SU-DHL-6 (cell line): ENCODE measurements around the gene EYA2.

ENCODE experiments used
- H2AFZ ChIP-seq: fragments of 200-600 bp; sonication (generic); 2 replicates; pipeline ENCODE4 v1.6.1; 2014; ENCODE audit warnings: low read depth, mild to moderate bottlenecking, moderate library complexity, mixed read lengths, antibody characterized with exemption, low read length; ENCODE audit not compliant: severe bottlenecking
- H3F3A ChIP-seq: fragments of 200-600 bp; shearing (Covaris generic); 2 replicates; pipeline ENCODE4 v1.6.0; 2016; ENCODE audit warnings: antibody characterized with exemption, mild to moderate bottlenecking; ENCODE audit not compliant: insufficient read depth
- H3K27ac ChIP-seq: fragments of 200-600 bp; sonication (generic); 2 replicates; pipeline ENCODE4 v1.5.1; 2016; ENCODE audit warnings: low read depth, mild to moderate bottlenecking, low read length, moderate library complexity, mixed read lengths
- H3K27me3 ChIP-seq: fragments of 200-600 bp; sonication (generic), shearing (Covaris generic); 2 replicates; pipeline ENCODE4 v1.6.0; 2014; ENCODE audit warnings: mild to moderate bottlenecking, low read length
- H3K36me3 ChIP-seq: fragments of 200-600 bp; sonication (generic); 2 replicates; pipeline ENCODE4 v1.6.1; 2014; ENCODE audit warnings: mild to moderate bottlenecking, low read length, mixed read lengths
- H3K4me2 ChIP-seq: fragments of 300-600, 200-600 bp; shearing (Covaris generic), sonication (generic); 2 replicates; pipeline ENCODE4 v1.6.0; 2014; ENCODE audit warnings: low read length, low read depth, mild to moderate bottlenecking; ENCODE audit not compliant: poor library complexity, severe bottlenecking
- H3K4me3 ChIP-seq: fragments of 200-600 bp; sonication (generic); 2 replicates; pipeline ENCODE4 v1.5.1; 2014; ENCODE audit warnings: antibody characterized with exemption, low read length, mild to moderate bottlenecking, mixed read lengths; ENCODE audit not compliant: insufficient read depth, poor library complexity, severe bottlenecking
- H3K79me2 ChIP-seq: fragments of 200-600 bp; sonication (generic); 2 replicates; pipeline ENCODE4 v1.6.1; 2014; ENCODE audit warnings: mild to moderate bottlenecking, low read length, moderate library complexity; ENCODE audit not compliant: insufficient read depth
- H3K9ac ChIP-seq: fragments of 200-600 bp; sonication (generic); 2 replicates; pipeline ENCODE4 v1.7.0; 2014; ENCODE audit warnings: mild to moderate bottlenecking, low read length
- H3K9me2 ChIP-seq: fragments of 200-600 bp; sonication (generic); replicated peaks from 2 replicates; pipeline ENCODE4 v1.6.1; 2014; ENCODE audit warnings: low read length; ENCODE audit not compliant: insufficient read depth
- H3K9me3 ChIP-seq: fragments of 200-600 bp; sonication (generic); 2 replicates; pipeline ENCODE4 v1.6.1; 2014; ENCODE audit warnings: low read length, mixed read lengths; ENCODE audit not compliant: insufficient read depth
- H4K20me1 ChIP-seq: fragments of 200-600 bp; sonication (generic); 2 replicates; pipeline ENCODE4 v1.6.1; 2014; ENCODE audit warnings: low read depth, mild to moderate bottlenecking, antibody characterized with exemption, low read length, moderate library complexity, mixed read lengths
- EZH2phosphoT487 ChIP-seq: fragments of 200-600 bp; sonication (generic), shearing (Covaris generic); conservative IDR thresholded peaks from 2 replicates; pipeline ENCODE4 v1.6.1; 2018; ENCODE audit warnings: mild to moderate bottlenecking, antibody characterized with exemption, low read length, moderate library complexity, mixed read lengths
- TF ChIP-seq, protein P1 (sequence below): fragments of 200-600 bp; sonication (generic); IDR thresholded peaks from one replicate; pipeline ENCODE4 v1.5.1; 2017; ENCODE audit warnings: antibody characterized with exemption, mild to moderate bottlenecking, low read length, moderate library complexity; ENCODE audit not compliant: insufficient read depth, poor library complexity, severe bottlenecking

EYA2 gene

DNA sequence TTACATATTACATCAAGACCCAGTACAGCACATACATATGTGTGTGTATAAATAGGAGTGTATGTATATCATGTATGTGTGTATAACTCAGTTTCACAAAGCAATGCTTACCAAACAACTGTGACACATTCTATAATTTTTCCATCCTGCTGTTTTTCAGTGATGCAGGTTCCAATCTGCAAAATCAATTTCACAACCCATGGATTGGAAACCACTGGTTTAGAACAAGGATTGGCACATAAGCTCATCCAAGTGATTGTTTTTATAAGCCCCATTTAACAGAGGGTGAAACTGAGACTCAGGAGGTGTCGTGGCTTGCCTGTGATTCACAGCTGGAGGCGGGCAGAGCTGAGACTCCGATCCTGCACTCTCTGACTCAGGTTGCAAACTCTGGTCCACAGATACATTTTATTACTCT, 303.6 kb downstream of the EYA2 start:
- H3F3A ChIP-seq = no peaks in the 10 kb centered on the region
- no peak overlapping the region for H3K4me2 ChIP-seq
- no peaks in the 10 kb centered on the region for H3K36me3 ChIP-seq
- no peak overlapping the region for H2AFZ ChIP-seq
- H3K27ac ChIP-seq = no peak overlapping the region
- TF ChIP-seq EZH2phosphoT487 = no peak
- TF ChIP-seq, protein P1, sequence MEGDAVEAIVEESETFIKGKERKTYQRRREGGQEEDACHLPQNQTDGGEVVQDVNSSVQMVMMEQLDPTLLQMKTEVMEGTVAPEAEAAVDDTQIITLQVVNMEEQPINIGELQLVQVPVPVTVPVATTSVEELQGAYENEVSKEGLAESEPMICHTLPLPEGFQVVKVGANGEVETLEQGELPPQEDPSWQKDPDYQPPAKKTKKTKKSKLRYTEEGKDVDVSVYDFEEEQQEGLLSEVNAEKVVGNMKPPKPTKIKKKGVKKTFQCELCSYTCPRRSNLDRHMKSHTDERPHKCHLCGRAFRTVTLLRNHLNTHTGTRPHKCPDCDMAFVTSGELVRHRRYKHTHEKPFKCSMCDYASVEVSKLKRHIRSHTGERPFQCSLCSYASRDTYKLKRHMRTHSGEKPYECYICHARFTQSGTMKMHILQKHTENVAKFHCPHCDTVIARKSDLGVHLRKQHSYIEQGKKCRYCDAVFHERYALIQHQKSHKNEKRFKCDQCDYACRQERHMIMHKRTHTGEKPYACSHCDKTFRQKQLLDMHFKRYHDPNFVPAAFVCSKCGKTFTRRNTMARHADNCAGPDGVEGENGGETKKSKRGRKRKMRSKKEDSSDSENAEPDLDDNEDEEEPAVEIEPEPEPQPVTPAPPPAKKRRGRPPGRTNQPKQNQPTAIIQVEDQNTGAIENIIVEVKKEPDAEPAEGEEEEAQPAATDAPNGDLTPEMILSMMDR = no peak
- H3K4me3 ChIP-seq = no peak overlapping the region
- H3K79me2 ChIP-seq = no peaks in the 10 kb centered on the region
- no peaks in the 10 kb centered on the region for H3K27me3 ChIP-seq
- H3K9me2 ChIP-seq = no peaks in the 10 kb centered on the region
- H4K20me1 ChIP-seq = no peaks in the 10 kb centered on the region
- no peak overlapping the region for H3K9ac ChIP-seq
- no peaks in the 10 kb centered on the region for H3K9me3 ChIP-seq

DNA sequence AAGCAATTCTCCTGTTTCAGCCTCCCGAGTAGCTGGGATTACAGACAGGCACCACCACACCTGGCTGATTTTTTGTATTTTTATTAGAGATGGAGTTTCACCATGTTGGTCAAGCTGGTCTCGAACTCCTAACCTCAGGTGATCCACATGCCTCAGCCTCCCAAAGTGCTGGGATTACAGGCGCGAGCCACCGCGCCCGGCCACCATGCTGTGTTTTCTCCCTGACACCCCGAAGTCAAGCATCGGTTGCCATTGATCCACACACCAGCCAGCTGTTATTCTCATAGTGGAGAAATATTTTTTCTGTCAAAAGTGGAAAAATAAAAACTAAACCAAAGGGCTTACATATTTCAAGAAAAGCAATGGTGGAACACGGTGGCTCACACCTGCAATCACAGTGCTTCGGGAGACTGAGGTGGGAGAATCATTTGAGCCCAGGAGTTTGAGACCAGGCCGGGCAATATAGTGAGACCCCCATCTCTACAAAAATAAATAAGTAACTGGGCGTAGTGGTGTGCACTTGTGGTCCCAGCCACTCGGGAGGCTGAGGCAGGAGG, 304.4 kb downstream of the EYA2 start:
- Histone ChIP-seq H3K9me3 (no peaks in the 10 kb centered on the region), H3F3A (no peaks in the 10 kb centered on the region), H3K36me3 (no peaks in the 10 kb centered on the region), H3K79me2 (no peaks in the 10 kb centered on the region), H4K20me1 (no peaks in the 10 kb centered on the region), H3K27me3 (no peaks in the 10 kb centered on the region), H3K4me3 (no peak overlapping the region), H2AFZ (no peak overlapping the region), H3K27ac (no peak overlapping the region), H3K4me2 (no peak overlapping the region), H3K9ac (no peak overlapping the region), H3K9me2 (no peaks in the 10 kb centered on the region)
- TF ChIP-seq, protein P1 = no peak
- TF ChIP-seq EZH2phosphoT487 = no peak

DNA sequence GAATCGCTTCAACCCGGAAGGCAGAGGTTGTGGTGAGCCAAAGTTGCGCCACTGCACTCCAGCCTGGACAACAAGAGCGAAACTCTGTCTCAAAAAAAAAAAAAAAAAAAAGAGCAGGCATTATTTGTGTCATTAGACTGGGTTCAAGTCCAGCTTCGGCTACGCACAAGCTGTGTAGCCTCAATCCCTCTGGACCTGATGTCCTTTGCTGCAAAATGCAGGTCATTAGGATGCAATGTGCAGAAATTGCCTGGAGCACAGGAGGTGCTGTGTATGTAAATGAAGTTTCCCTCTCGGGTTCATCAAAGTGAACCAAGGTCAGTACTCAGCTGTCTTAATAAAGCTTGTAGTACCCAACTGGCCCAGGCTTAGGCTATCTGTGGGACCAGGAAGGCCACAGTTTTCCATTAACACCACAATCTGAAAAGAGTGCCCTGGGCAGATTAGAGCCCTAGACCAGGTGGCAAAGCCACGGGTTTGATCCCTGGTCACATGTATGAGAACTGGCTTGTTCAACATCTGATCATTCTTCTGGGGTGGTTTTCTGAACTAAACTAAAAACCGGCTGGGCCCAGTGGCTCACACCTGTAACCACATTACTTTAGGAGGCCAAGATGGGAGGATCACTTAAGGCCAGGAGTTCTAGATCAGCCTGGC, 306.6 kb downstream of the EYA2 start:
- H3K9me2 ChIP-seq = no peaks in the 10 kb centered on the region
- no peak overlapping the region for H3K27ac ChIP-seq
- no peaks in the 10 kb centered on the region for H3K9me3 ChIP-seq
- no peak overlapping the region for H3K4me3 ChIP-seq
- no peak for TF ChIP-seq EZH2phosphoT487
- TF ChIP-seq, protein P1 = no peak
- H3K79me2 ChIP-seq = no peaks in the 10 kb centered on the region
- no peaks in the 10 kb centered on the region for H3K36me3 ChIP-seq
- no peak overlapping the region for H3K4me2 ChIP-seq
- no peaks in the 10 kb centered on the region for H4K20me1 ChIP-seq
- no peak overlapping the region for H3K9ac ChIP-seq
- no peaks in the 10 kb centered on the region for H3F3A ChIP-seq
- H2AFZ ChIP-seq = no peak overlapping the region
- no peaks in the 10 kb centered on the region for H3K27me3 ChIP-seq
